GM15510 (cell line): ENCODE results near the gene ZNF516.

Experiments used
- POLR2A ChIP-seq: IDR thresholded peaks from 3 replicates; pipeline ENCODE4 v1.6.1; 2011; ENCODE audit warnings: borderline replicate concordance; ENCODE audit not compliant: insufficient read length; ENCODE audit errors: extremely low read depth

The ZNF516 gene

GRCh38 chr18:76408480-76409067 is 86.5 kb downstream of the ZNF516 start:
- TF ChIP-seq POLR2A, result no peak

DNA sequence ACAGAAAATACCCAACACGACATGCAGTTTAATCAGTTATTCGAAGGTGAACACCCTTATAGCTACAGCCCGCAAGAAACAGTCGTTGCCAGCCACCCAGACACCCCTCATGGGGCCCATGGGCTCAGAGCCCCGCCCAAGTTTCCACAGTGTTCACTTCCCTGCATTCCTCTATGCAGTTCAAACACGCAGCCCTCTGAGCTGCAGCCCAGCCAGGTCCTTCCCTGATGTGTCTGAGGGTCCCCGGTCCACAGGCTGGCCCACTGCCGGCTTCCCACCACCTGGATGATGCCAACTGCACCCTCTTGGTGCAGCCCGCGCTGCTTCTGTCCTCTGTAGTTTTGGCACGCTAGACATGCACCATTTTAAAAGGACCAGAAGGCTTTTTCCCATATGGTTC is 87.4 kb downstream of the ZNF516 start:
- TF ChIP-seq POLR2A, result no peak

GRCh38 chr18:76406791-76407190 is 88.3 kb downstream of the ZNF516 start:
- TF ChIP-seq POLR2A, result no peak

DNA sequence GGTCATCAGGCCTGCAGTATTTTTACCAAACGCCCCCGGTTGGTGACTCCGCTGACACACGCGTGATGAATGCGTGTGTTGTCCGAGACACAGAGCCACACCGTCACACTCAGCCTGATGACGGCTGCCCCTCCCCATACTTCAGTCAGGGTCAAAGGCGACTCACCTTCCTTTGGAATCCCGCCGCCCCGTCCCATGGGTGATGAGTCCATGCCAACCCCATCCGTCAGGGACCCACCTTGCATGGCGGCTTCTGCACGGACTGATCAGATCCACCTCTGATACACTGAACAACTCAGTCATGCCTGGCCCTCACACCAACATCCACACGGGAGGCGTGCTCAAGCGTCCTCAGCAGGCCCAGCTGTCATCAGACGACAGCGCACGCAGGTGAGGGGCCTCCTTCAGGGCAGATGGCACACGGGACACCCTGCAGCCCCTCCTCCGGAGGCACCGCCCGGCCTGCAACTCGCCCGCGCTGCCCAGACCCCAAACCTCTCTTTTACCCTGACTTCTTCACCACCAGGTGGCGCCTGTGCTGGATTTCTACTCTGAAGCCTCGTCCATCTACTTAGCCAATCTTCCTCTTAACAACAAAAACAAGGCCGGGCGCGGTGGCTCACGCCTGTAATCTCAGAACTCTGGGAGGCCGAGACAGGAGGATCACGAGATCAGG is 89.2 kb downstream of the ZNF516 start:
- no peak for TF ChIP-seq POLR2A

GRCh38 chr18:76405280-76405679 is 89.8 kb downstream of the ZNF516 start:
- no peak for TF ChIP-seq POLR2A

- TF ChIP-seq POLR2A, result no peak
Measured at GRCh38 chr18:76404345-76404831, 90.7 kb downstream of the ZNF516 start.

DNA sequence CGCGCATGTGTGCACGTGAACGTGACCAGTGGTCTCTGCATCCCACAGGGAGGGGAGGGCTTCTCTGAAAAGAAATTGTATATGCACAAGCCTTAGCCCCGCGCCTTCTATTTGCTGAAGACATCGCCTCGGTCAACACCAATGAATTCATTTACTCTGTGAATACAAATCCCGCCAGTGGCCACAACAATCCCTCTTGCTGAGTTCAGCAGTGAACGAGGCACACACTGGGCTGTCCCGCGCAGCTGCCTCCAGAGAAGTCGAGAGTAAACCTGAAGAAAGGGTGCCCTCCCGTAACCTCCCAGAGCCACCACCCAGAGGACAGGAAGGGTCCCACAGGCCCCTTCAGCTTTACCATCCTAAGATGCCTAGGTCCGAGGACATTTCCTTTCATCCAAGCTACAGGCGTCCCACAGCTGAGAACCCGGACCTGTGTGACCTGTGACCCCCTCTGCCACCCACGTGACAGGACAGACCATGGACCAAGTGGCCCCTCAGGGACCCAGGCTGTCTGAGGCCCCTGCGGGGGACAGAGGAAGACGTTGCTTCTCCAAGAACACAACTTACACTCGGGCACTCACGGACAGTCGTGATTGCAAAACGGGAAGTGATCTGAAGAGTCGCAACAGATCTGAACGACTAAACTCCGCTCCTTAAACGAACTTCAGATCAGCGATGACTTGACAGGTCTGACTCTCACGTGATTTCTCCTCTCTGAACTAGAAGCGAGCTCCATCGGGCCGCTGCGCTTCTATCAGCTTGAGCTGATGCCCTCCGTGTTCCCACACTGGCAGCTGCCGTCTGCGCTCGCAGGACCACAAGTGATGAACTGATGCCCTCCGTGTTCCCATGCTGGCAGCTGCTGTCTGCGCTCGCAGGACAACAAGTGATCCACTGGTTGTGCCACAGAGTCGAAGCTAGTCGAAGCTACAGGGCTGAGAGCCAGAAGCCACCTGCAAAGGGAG is 92.7 kb downstream of the ZNF516 start:
- TF ChIP-seq POLR2A, result no peak

DNA sequence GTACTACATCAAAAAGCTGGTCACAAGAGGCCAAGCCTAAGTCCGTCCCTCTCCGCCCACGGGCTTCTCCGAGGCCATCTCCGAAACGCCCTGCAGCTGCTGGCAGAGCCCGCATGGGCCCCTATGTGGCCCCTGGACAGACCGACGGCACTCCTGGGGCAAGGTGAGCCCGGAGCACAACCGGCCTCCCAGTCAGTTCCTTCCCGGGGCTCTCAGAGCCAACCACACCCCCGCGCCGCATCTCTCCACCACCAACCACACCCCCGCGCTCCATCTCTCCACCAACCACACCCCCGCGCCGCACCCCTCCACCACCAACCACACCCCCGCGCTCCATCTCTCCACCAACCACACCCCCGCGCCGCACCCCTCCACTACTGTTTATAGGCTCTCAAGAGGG is 93.5 kb downstream of the ZNF516 start:
- TF ChIP-seq POLR2A, result no peak

DNA sequence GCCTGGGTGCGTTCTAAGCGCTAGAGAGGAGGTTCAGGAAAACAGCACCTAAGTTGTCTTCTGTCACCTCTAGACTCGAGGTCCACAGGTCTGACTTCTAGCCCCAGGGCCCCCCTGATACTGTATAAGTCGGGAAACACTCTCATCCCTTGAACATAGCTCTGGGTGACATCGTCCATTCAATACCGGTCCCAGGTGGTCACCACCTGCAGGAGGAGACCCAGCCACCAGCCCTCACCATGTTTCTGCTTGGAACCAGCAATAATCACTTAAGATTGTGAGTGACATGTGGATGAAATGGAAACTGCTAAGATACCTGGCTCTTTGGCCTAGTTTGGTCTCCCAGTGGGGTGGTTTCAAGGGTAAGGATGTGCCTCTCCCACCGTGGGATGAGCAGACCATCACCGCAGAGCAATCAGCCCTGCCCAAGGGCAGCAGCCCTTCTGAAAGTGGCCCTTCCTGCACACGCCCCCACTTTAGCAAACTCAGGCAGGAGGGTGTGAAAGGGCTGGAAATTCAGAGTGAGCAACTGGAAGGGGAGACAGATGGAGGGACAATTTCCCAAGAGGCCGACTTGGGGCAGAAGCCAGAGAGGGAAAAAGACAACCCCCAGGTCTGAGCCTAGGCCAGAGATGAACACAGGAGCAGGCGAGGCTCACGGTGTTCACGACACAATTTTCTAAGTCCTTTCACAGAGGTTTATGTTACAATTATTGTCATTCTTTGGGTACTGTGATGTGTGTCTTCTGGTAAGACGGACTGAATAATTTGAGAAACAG is 95.2 kb downstream of the ZNF516 start:
- TF ChIP-seq POLR2A, result no peak

- no peak for TF ChIP-seq POLR2A
Measured at GRCh38 chr18:76398896-76399612, 96.0 kb downstream of the ZNF516 start.

DNA sequence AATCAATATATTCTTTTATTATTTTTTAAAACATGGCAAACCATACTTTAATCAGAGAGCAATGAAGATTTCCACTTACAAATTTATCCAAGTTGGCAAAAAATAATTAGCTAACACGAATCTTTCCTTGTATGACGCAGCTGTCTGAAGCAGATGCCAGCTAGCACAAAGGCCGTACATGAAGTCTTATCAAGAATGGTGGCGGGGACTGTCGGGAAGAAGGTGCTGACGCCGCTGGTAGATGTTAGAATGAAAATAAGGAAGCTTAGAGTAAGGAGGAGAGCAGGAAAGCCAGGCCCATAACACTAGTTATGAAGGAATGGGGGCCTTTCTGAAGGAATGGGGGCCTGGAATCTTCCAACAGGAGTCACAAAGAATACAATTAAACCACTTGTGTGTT is 96.7 kb downstream of the ZNF516 start:
- no peak for TF ChIP-seq POLR2A

GRCh38 chr18:76397631-76398030 is 97.4 kb downstream of the ZNF516 start:
- TF ChIP-seq POLR2A, result no peak

DNA sequence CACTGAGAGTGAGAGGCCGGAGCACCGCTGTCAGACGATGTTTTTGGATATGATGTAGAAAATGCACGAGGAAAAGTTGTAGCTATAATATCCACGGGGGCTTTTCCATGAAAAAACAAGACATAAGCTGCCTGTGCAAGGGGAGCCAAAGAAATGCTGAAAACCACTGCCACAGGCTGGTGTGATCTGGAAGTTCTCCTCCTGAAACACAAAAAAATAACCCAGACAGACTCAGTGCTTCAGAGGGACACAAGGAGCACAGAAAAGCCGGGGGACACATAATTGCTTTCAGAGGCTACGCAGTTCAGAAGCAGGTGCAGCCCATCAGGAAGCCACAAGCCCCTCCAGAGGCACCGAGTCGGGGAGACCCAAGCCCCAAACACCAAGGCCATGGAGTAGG is 98.2 kb downstream of the ZNF516 start:
- TF ChIP-seq POLR2A, result no peak

GRCh38 chr18:76395609-76396008 is 99.4 kb downstream of the ZNF516 start:
- TF ChIP-seq POLR2A, result no peak
